Posterior vena cava (tissue), 2 donors: Measurements from ENCODE around the gene MKI67. TPM values are rescaled to one million over a fixed set of nuclear protein-coding genes. Genes with fewer than 3 reads are reported as not detected.
A peak's percentile ranks its signal among the peaks of the same experiment; 100 is the strongest.

Experiments
- DNase-seq: peaks from one replicate; pipeline ENCODE4 v3.0.0-alpha.2; 2020; ENCODE audit warnings: low spot score
- intact Hi-C, 2 donors: fragments of 100-400 bp; cut with DNase I; formaldehyde crosslinking; loops; one replicate each; pipeline versions ENCODE4 v1.14.1 to v1.14.2; 2022 to 2023
- total RNA-seq, 2 donors: library from RNA; stranded (reverse); fragmentation: NEBNext Ultra II Directional; extraction: Animal tissue kit (Norgen Biotek cat#: 25700); gene quantifications; one replicate each; pipeline ENCODE4 v1.2.1, GENCODE V29; 2021
- donor health status: DM: yes; HTN: yes; CAD: no.
- donor health status: DM: yes; HTN: yes; CAD: no.

MKI67 gene
- total RNA-seq, 2 donors from 2014 or later = 0.62 to 2.0 TPM

DNA sequence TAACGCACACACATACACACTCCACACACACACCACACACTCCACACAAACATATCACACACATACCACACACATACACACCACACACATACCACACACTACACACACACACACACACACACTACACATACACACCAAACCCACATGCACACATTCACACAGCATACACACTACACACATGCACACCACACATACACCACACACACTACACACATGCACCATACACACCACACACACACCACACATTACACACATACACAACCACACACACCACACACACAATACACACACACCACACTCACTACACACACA, 66.3 kb downstream of the MKI67 start:
- no peak for DNase-seq
- intact Hi-C loops = no loop called here

GRCh38 chr10:128059266-128059981, 66.8 kb downstream of the MKI67 start:
- no peak for DNase-seq
- intact Hi-C loops = no loop called here

GRCh38 chr10:128058750-128059134, 67.5 kb downstream of the MKI67 start:
- no peak for DNase-seq
- intact Hi-C loops = no loop called here

GRCh38 chr10:128058106-128058749, 68.0 kb downstream of the MKI67 start:
- intact Hi-C loops = no loop called here
- no peak for DNase-seq

DNA sequence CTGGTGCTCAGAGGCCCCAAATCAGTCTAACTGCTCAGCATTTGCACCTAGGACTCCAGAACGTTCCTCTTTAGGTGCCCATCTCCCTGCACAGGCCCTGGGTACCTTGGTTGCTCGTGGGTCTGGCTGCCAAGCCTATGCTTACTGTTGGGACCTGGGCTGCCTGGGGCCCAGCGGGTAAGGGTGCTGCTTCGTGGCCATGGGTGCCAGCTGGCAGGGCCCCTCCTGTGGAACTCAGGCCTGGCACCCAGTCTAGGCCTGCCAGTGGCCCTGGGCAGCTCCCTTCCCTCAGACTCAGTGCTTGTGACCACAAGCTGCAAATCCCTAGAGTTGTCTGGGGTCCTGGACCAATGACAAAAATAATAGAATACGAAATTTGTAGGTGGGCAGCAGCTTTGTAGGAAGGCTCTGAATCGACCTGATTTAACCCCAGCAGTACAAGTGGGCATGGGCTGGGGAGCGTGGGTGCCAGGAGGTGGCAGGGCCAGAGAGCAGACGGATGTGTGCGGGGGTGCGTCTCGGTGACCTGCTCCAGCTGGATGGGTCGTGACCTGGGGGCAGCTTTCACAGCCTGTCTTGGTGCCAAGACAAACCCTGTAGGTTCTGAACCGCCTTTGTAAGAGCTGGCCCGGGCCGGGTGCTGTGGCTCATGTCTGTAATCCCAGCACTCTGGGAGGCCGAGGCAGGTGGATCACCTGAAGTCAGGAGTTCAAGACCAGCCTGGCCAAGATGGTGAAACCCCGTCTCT, 69.7 kb downstream of the MKI67 start:
- no peak for DNase-seq
- intact Hi-C loops = no loop called here

DNA sequence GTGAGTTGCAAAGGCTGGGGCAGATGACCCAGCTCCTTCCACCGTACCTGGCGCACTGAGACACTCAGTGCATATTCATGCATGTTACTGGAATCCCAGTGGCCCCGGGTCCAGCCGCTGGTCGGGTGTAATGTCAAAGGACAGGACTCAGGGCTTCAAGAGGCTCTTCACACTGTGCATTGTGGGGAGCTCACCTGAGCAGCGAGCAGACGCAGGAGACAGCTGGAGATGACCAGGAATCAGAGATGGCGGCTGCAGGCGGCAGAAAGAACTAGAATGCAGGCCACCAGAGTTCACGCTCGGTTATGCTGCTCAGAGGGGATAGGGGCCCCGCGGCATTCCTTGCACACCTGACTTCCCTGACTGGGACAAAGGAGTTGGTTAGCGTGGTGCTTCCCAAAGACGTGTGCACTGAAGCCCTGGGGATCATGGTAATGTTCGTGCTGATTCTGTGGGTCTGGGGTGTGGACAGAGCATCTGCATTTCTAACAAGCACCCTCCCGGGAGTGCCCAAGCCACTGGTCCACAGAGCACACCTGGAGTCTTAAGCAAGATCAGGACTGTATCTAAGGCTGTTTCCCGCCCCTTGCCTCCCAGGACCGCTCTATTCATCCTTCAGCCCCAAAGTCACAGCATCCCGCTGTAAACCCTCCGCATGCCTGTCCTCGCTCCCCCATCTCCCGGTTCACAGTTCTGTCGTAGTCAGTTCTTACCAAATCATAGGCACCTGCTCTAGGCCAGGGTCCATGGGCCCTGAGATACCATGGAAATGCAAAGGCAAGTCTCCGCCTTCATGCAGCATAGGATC, 71.0 kb downstream of the MKI67 start:
- no peak for DNase-seq
- intact Hi-C loops = no loop called here

DNA sequence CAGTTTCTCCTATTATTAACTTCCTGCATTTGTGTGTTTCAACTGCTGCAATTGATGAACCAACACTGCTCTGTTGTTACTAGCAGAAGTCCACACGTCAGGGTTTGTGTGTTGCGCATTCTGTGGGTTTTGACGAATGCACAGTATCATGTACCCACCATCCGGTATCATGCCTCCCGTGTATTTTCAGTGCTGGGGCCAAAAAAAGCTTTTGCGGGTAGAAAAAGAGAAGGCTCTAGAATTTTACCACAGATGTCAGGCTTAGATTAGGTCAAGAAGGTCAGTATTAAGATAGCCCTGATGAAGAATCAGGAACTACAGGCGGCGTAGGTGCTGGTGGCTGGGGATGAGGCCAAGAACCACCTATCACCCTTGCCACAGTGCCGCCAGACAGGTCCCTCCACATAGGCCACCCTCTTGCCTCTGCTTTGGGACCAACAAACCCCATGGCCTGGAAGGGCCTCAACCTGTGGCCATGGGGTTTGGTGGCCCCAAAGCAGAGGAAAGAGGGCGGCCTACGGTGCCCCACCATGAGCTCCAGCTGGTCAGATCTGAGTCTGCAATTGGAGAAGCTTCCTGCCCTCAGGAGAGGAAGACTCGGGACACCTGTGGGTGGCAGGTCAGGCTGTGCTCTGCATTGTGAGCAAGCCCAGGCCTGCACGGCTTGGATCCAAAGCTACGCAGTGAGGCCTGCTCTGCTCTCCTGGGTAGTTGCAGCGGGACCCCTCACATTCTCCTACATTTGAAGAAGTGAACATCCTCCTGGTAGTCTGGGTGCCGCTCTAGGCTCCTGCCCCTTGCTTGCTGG, 71.9 kb downstream of the MKI67 start:
- intact Hi-C loops = no loop called here
- DNase-seq = no peak

DNA sequence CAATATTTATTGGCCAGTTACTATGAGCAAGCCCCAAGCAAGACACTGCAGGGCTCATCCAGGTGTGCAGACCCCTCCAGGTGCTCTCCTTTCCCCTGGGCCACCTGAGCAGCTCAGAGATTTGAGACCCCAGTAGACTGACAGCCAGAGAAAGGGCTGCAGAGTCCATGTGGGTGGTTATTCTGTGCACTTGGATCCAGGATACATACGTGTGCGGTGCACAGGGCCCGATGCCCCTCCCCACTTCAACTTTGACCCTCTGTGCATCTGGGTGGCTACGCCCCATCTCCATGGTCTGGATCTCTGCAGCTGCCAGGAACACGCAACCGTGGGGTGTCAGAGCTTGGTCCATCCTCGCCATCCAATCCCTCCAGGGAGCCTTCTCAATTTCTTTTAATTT, 72.9 kb downstream of the MKI67 start:
- intact Hi-C loops = no loop called here
- no peak for DNase-seq

DNA sequence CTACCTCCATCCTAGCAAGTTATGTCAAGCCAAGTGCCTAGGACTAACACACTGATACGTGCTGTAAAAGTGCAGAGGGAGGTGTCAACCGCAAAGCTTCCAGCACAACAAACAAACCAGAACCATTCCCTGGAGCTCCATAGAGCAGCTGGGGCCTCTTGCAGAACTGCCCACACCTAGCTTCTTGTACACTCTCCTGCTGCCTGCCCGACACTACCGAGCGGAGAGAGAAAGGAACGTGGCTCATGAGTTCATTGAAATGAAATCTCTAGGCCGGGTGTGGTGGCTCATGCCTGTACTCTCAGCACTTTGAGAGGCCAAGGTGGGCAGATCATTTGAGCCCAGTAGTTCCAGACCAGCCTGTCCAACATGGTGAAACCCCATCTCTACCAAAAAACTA, 73.5 kb downstream of the MKI67 start:
- intact Hi-C loops = no loop called here
- no peak for DNase-seq

GRCh38 chr10:128051548-128051947, 74.7 kb downstream of the MKI67 start:
- no peak for DNase-seq
- intact Hi-C loops = no loop called here

- no peak for DNase-seq
- intact Hi-C loops = no loop called here
Measured at GRCh38 chr10:128050936-128051335, 75.3 kb downstream of the MKI67 start.

- no peak for DNase-seq
- intact Hi-C loops = no loop called here
Measured at GRCh38 chr10:128050121-128050516, 76.1 kb downstream of the MKI67 start.

- intact Hi-C loops = no loop called here
- DNase-seq = no peak
Measured at GRCh38 chr10:128049226-128050120, 76.8 kb downstream of the MKI67 start.

- DNase-seq = no peak
- intact Hi-C loops = no loop called here
Measured at GRCh38 chr10:128048819-128049210, 77.4 kb downstream of the MKI67 start.

GRCh38 chr10:128047991-128048818, 78.0 kb downstream of the MKI67 start:
- DNase-seq = no peak
- intact Hi-C loops = no loop called here

DNA sequence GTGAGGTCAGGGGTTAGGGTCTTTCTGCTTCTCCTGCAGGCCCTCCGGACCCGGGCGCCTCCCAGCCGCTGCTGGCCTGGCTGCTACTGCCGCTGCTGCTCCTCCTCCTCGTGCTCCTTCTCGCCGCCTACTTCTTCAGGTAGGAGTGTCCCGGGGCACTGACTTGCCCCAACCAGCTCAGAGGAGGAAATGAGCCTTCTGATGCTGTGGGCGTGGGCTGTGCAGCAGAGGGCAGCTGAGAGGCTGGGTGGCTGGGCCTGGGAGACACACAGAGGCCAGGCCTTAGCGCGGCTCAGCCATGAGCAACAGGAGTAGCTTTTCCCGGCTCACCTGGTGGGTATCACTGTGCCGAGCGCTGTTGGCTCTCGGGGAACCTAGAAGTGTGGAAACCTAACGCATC, 78.9 kb downstream of the MKI67 start:
- intact Hi-C loops = no loop called here
- peak; percentile 94 for DNase-seq

- intact Hi-C loops = no loop called here
- no peak for DNase-seq
Measured at GRCh38 chr10:128046953-128047290, 79.3 kb downstream of the MKI67 start.
